SJCRH30 (cell line): Measurements from ENCODE around the gene AGAP1. TPM values are rescaled to one million over a fixed set of nuclear protein-coding genes. Genes with fewer than 3 reads are reported as not detected.

Experiments used
- DNase-seq, 2 experiments: peaks; one replicate each; pipeline ENCODE4 v3.0.0-alpha.2; 2015 to 2020
- H3K27ac ChIP-seq: fragments of 250-450 bp; sonication (Bioruptor Pico); 2 replicates; pipeline ENCODE4 v1.5.1; 2020; ENCODE audit warnings: mild to moderate bottlenecking, moderate library complexity
- H3K27me3 ChIP-seq: fragments of 250-450 bp; sonication (Bioruptor Pico); 2 replicates; pipeline ENCODE4 v1.5.1; 2020; ENCODE audit warnings: mild to moderate bottlenecking, moderate library complexity
- H3K36me3 ChIP-seq: fragments of 250-450 bp; sonication (Bioruptor Pico); 2 replicates; pipeline ENCODE4 v1.5.1; 2020; ENCODE audit warnings: mild to moderate bottlenecking, moderate library complexity
- H3K4me1 ChIP-seq: fragments of 250-450 bp; sonication (Bioruptor Pico); 2 replicates; pipeline ENCODE4 v1.5.1; 2020; ENCODE audit warnings: mild to moderate bottlenecking, moderate library complexity
- H3K4me3 ChIP-seq: fragments of 250-450 bp; sonication (Bioruptor Pico); 2 replicates; pipeline ENCODE4 v1.5.1; 2020; ENCODE audit warnings: mild to moderate bottlenecking, moderate library complexity
- H3K9me3 ChIP-seq: fragments of 250-450 bp; sonication (Bioruptor Pico); replicated peaks from 2 replicates; pipeline ENCODE4 v1.5.1; 2020; ENCODE audit warnings: mild to moderate bottlenecking, moderate library complexity
- total RNA-seq: library from RNA; depleted of rRNA; stranded (reverse); fragments of >200 nt; shearing (Covaris generic); gene quantifications from 2 replicates; pipeline ENCODE4 v1.2.3, GENCODE V29; 2014

AGAP1 gene
- total RNA-seq, 1 experiment from 2014 or later, result 27.8 TPM

- H3K4me3 ChIP-seq, result no peak overlapping the region
- H3K9me3 ChIP-seq, result no peaks in the 10 kb centered on the region
- H3K4me1 ChIP-seq, result no peaks in the 10 kb centered on the region
- no peaks in the 10 kb centered on the region for H3K36me3 ChIP-seq
- H3K27ac ChIP-seq, result no peak overlapping the region
- H3K27me3 ChIP-seq, result no peaks in the 10 kb centered on the region
- DNase-seq, result no peak
These were observed 326.7 kb downstream of the AGAP1 start for GRCh38 chr2:235820571-235820970.

GRCh38 chr2:235824331-235824730 lies 330.5 kb downstream of the AGAP1 start:
- Histone ChIP-seq H3K27me3 (no peaks in the 10 kb centered on the region), H3K9me3 (no peaks in the 10 kb centered on the region)
- no peak for DNase-seq

GRCh38 chr2:235825946-235826345 lies 332.1 kb downstream of the AGAP1 start:
- no peaks in the 10 kb centered on the region for H3K36me3 ChIP-seq
- peaks cover 12% of the 10 kb centered on the region for H3K4me1 ChIP-seq
- no peak for DNase-seq
- no peak overlapping the region for H3K4me3 ChIP-seq
- no peaks in the 10 kb centered on the region for H3K27me3 ChIP-seq
- H3K9me3 ChIP-seq, result no peaks in the 10 kb centered on the region
- H3K27ac ChIP-seq, result no peak overlapping the region

More at GRCh38 chr2:235824331-235824730, 330.5 kb downstream of the AGAP1 start:
- no peak overlapping the region for H3K27ac ChIP-seq
- peaks cover 12% of the 10 kb centered on the region for H3K4me1 ChIP-seq
- H3K4me3 ChIP-seq, result no peak overlapping the region
- no peaks in the 10 kb centered on the region for H3K36me3 ChIP-seq

GRCh38 chr2:235826826-235827225 lies 333.0 kb downstream of the AGAP1 start:
- Histone ChIP-seq H3K9me3 (no peaks in the 10 kb centered on the region), H3K4me1 (peaks cover 12% of the 10 kb centered on the region), H3K27me3 (no peaks in the 10 kb centered on the region), H3K4me3 (no peak overlapping the region), H3K36me3 (no peaks in the 10 kb centered on the region; the same call in 1 of the 2 replicates), H3K27ac (peak overlapping the region; percentile 62)
- peak in 1 of 2 experiments; percentile 15 for DNase-seq

GRCh38 chr2:235827585-235827992 lies 333.7 kb downstream of the AGAP1 start:
- DNase-seq, result peak; percentile 66 to 77
- H3K9me3 ChIP-seq, result no peaks in the 10 kb centered on the region
- H3K27me3 ChIP-seq, result no peaks in the 10 kb centered on the region
- peak overlapping the region; percentile 62 for H3K27ac ChIP-seq
- H3K4me3 ChIP-seq, result no peak overlapping the region
- peaks cover 12% of the 10 kb centered on the region for H3K4me1 ChIP-seq
- peaks cover 3% of the 10 kb centered on the region for H3K36me3 ChIP-seq

GRCh38 chr2:235829726-235830125 lies 335.9 kb downstream of the AGAP1 start:
- no peak for DNase-seq
- H3K27ac ChIP-seq, result no peak overlapping the region
- H3K4me3 ChIP-seq, result no peak overlapping the region
- no peaks in the 10 kb centered on the region for H3K9me3 ChIP-seq
- H3K27me3 ChIP-seq, result no peaks in the 10 kb centered on the region
- peaks cover 12% of the 10 kb centered on the region for H3K4me1 ChIP-seq
- H3K36me3 ChIP-seq, result peaks cover 3% of the 10 kb centered on the region

GRCh38 chr2:235831755-235832154 lies 337.9 kb downstream of the AGAP1 start:
- peaks cover 3% of the 10 kb centered on the region for H3K36me3 ChIP-seq
- peaks cover 12% of the 10 kb centered on the region for H3K4me1 ChIP-seq
- no peak overlapping the region for H3K27ac ChIP-seq
- H3K9me3 ChIP-seq, result no peaks in the 10 kb centered on the region
- no peaks in the 10 kb centered on the region for H3K27me3 ChIP-seq
- DNase-seq, result no peak
- H3K4me3 ChIP-seq, result no peak overlapping the region

GRCh38 chr2:235832941-235833340 lies 339.1 kb downstream of the AGAP1 start:
- Histone ChIP-seq H3K4me3 (no peak overlapping the region), H3K27me3 (no peaks in the 10 kb centered on the region), H3K27ac (no peak overlapping the region), H3K4me1 (peaks cover 3% of the 10 kb centered on the region), H3K36me3 (peaks cover 3% of the 10 kb centered on the region), H3K9me3 (no peaks in the 10 kb centered on the region)
- DNase-seq, result no peak

- Histone ChIP-seq H3K4me3 (no peak overlapping the region), H3K27ac (no peak overlapping the region), H3K36me3 (peaks cover 3% of the 10 kb centered on the region), H3K4me1 (no peaks in the 10 kb centered on the region), H3K27me3 (no peaks in the 10 kb centered on the region), H3K9me3 (no peaks in the 10 kb centered on the region)
- DNase-seq, result no peak
These were observed 340.3 kb downstream of the AGAP1 start for GRCh38 chr2:235833971-235834620.

- Histone ChIP-seq H3K36me3 (peaks cover 3% of the 10 kb centered on the region), H3K4me3 (no peak overlapping the region), H3K9me3 (no peaks in the 10 kb centered on the region), H3K27ac (no peak overlapping the region), H3K27me3 (no peaks in the 10 kb centered on the region), H3K4me1 (no peaks in the 10 kb centered on the region)
- no peak for DNase-seq
These were observed 340.9 kb downstream of the AGAP1 start for GRCh38 chr2:235834781-235835180.

- Histone ChIP-seq H3K27me3 (no peaks in the 10 kb centered on the region), H3K4me3 (no peak overlapping the region), H3K27ac (no peak overlapping the region), H3K9me3 (no peaks in the 10 kb centered on the region), H3K36me3 (peaks cover 3% of the 10 kb centered on the region), H3K4me1 (no peaks in the 10 kb centered on the region)
- no peak for DNase-seq
These were observed 342.0 kb downstream of the AGAP1 start for GRCh38 chr2:235835810-235836209.

GRCh38 chr2:235836491-235836911 lies 342.7 kb downstream of the AGAP1 start:
- DNase-seq, result no peak
- Histone ChIP-seq H3K27ac (no peak overlapping the region), H3K36me3 (peaks cover 3% of the 10 kb centered on the region), H3K4me1 (no peaks in the 10 kb centered on the region), H3K9me3 (no peaks in the 10 kb centered on the region), H3K27me3 (no peaks in the 10 kb centered on the region), H3K4me3 (no peak overlapping the region)

- Histone ChIP-seq H3K27ac (no peak overlapping the region), H3K4me1 (no peaks in the 10 kb centered on the region)
These were observed 345.4 kb downstream of the AGAP1 start for GRCh38 chr2:235839226-235839625.

GRCh38 chr2:235839974-235840373 lies 346.1 kb downstream of the AGAP1 start:
- no peak overlapping the region for H3K27ac ChIP-seq
- H3K36me3 ChIP-seq, result no peaks in the 10 kb centered on the region
- H3K9me3 ChIP-seq, result no peaks in the 10 kb centered on the region
- H3K27me3 ChIP-seq, result no peaks in the 10 kb centered on the region
- H3K4me3 ChIP-seq, result no peak overlapping the region
- H3K4me1 ChIP-seq, result no peaks in the 10 kb centered on the region
- DNase-seq, result no peak

More at GRCh38 chr2:235839226-235839625, 345.4 kb downstream of the AGAP1 start:
- no peak overlapping the region for H3K4me3 ChIP-seq
- DNase-seq, result no peak
- H3K9me3 ChIP-seq, result no peaks in the 10 kb centered on the region
- H3K27me3 ChIP-seq, result no peaks in the 10 kb centered on the region
- H3K36me3 ChIP-seq, result no peaks in the 10 kb centered on the region

GRCh38 chr2:235841863-235842262 lies 348.0 kb downstream of the AGAP1 start:
- Histone ChIP-seq H3K36me3 (no peaks in the 10 kb centered on the region), H3K4me3 (no peak overlapping the region), H3K4me1 (no peaks in the 10 kb centered on the region), H3K27me3 (no peaks in the 10 kb centered on the region), H3K9me3 (no peaks in the 10 kb centered on the region), H3K27ac (no peak overlapping the region)
- no peak for DNase-seq

- Histone ChIP-seq H3K4me3 (no peak overlapping the region), H3K4me1 (no peaks in the 10 kb centered on the region), H3K9me3 (no peaks in the 10 kb centered on the region), H3K27me3 (no peaks in the 10 kb centered on the region), H3K27ac (no peak overlapping the region), H3K36me3 (no peaks in the 10 kb centered on the region)
- DNase-seq, result no peak
These were observed 349.1 kb downstream of the AGAP1 start for GRCh38 chr2:235842941-235843340.
